Inferior parietal cortex (tissue), 1 donor: ENCODE results near the gene PPIH.
"Not testable (repeated sequence)": the region's sequence is repeated elsewhere in the genome, so short reads cannot be mapped to it uniquely, and the experiment has no call there.

Source experiments
- DNase-seq: peaks from one replicate; pipeline ENCODE4 v3.0.0-alpha.2; 2016; ENCODE audit errors: extremely low spot score

Gene PPIH

GRCh38 chr1:42657981-42658876 lies at the start of gene PPIH:
TSS of gene PPIH (plus strand) at chr1:42658423. CDS start at chr1:42658447, 24 bp downstream.
- DNase-seq = peak; percentile 95

GRCh38 chr1:42613803-42614131 lies 44.5 kb upstream of the PPIH start:
- no peak for DNase-seq

- no peak for DNase-seq
Observed at GRCh38 chr1:42618866-42619265, 39.4 kb upstream of the PPIH start.

GRCh38 chr1:42620307-42620706 lies 37.9 kb upstream of the PPIH start:
- DNase-seq = no peak

- not testable (repeated sequence) for DNase-seq
Observed at GRCh38 chr1:42621180-42621579, 37.0 kb upstream of the PPIH start.

- DNase-seq = not testable (repeated sequence)
Observed at GRCh38 chr1:42627205-42627604, 31.0 kb upstream of the PPIH start.

- DNase-seq = no peak
Observed at GRCh38 chr1:42639116-42639515, 19.1 kb upstream of the PPIH start.

- no peak for DNase-seq
Observed at GRCh38 chr1:42646056-42646455, 12.2 kb upstream of the PPIH start.

- DNase-seq = peak; percentile 2
Observed at GRCh38 chr1:42657201-42657600, 1.0 kb upstream of the PPIH start.

- no peak for DNase-seq
Observed at GRCh38 chr1:42658877-42659337, 684 bp downstream of the PPIH start.

- no peak for DNase-seq
Observed at GRCh38 chr1:42660907-42661500, 2.8 kb downstream of the PPIH start.

- no peak for DNase-seq
Observed at GRCh38 chr1:42669936-42670335, 11.7 kb downstream of the PPIH start.

GRCh38 chr1:42670425-42670824 lies 12.2 kb downstream of the PPIH start:
- no peak for DNase-seq

GRCh38 chr1:42674214-42674613 lies 16.0 kb downstream of the PPIH start:
- no peak for DNase-seq

GRCh38 chr1:42674682-42675081 lies 16.5 kb downstream of the PPIH start:
- no peak for DNase-seq

- DNase-seq = no peak
Observed at GRCh38 chr1:42675467-42675866, 17.2 kb downstream of the PPIH start.

GRCh38 chr1:42676534-42677087 lies 18.4 kb downstream of the PPIH start:
- no peak for DNase-seq

GRCh38 chr1:42679364-42679983 lies 21.3 kb downstream of the PPIH start:
- DNase-seq = no peak

- DNase-seq = no peak
Observed at GRCh38 chr1:42680055-42680454, 21.8 kb downstream of the PPIH start.

- peak; percentile 52 for DNase-seq
Observed at GRCh38 chr1:42680921-42681683, 22.9 kb downstream of the PPIH start.

- DNase-seq = peak; percentile 99
Observed at GRCh38 chr1:42681741-42682483, 23.7 kb downstream of the PPIH start, which contains the start of gene YBX1. TSS of gene YBX1 (plus strand) at chr1:42682418. CDS start at chr1:42682566, 148 bp downstream.
